ENCODE data around the gene COL4A3.

Gene COL4A3

GRCh38 chr2:227325839-227326195, 161.4 kb downstream of the COL4A3 start:
- peak; percentile 27 for DNase-seq
- Histone ChIP-seq H3K4me1 (ENCODE audit: insufficient read depth, low read length) (peaks cover 35% of the 10 kb centered on the region), H3K9ac (ENCODE audit: low read depth, low read length) (peak overlapping the region; percentile 97), H4K20me1 (ENCODE audit: insufficient read depth, low read length) (peaks cover 9% of the 10 kb centered on the region; the same call in 1 of the 2 replicates), H3K36me3 (ENCODE audit: insufficient read depth, low read length) (peaks cover 18% of the 10 kb centered on the region), H3K4me2 (ENCODE audit: insufficient read depth, low read length) (peak overlapping the region; percentile 71), H3K4me3 (ENCODE audit: low read depth in 1 of 2, low read length in 2 of 2) (peak overlapping the region; percentile 93 to 99), H2AFZ (ENCODE audit: low read depth, low read length) (peak overlapping the region; percentile 84), H3K27ac (ENCODE audit: low read length) (peak overlapping the region; percentile 75), H3K9me3 (ENCODE audit: insufficient read depth, low read length, severe bottlenecking) (no peaks in the 10 kb centered on the region), H3K79me2 (ENCODE audit: insufficient read depth, low read length) (peaks cover 61% of the 10 kb centered on the region), H3K27me3 (ENCODE audit: insufficient read depth, low read length, poor library complexity) (no peaks in the 10 kb centered on the region)
- ATAC-seq (ENCODE audit: insufficient read depth, low read depth), result peak; percentile 4; the same call in 1 of the 3 replicates
- TF ChIP-seq, protein P1, sequence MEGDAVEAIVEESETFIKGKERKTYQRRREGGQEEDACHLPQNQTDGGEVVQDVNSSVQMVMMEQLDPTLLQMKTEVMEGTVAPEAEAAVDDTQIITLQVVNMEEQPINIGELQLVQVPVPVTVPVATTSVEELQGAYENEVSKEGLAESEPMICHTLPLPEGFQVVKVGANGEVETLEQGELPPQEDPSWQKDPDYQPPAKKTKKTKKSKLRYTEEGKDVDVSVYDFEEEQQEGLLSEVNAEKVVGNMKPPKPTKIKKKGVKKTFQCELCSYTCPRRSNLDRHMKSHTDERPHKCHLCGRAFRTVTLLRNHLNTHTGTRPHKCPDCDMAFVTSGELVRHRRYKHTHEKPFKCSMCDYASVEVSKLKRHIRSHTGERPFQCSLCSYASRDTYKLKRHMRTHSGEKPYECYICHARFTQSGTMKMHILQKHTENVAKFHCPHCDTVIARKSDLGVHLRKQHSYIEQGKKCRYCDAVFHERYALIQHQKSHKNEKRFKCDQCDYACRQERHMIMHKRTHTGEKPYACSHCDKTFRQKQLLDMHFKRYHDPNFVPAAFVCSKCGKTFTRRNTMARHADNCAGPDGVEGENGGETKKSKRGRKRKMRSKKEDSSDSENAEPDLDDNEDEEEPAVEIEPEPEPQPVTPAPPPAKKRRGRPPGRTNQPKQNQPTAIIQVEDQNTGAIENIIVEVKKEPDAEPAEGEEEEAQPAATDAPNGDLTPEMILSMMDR (IDR thresholded peaks at IDR 0.05; ENCODE audit: borderline replicate concordance, extremely low read depth, low read length, poor library complexity, severe bottlenecking), result no peak
- TF ChIP-seq EZH2 (IDR thresholded peaks at IDR 0.05; ENCODE audit: borderline replicate concordance, low read depth, low read length, severe bottlenecking), result no peak

GRCh38 chr2:227326783-227327182, 162.4 kb downstream of the COL4A3 start:
- Histone ChIP-seq H3K79me2 (ENCODE audit: insufficient read depth, low read length) (peaks cover 70% of the 10 kb centered on the region), H3K9ac (ENCODE audit: low read depth, low read length) (peak overlapping the region; percentile 97), H3K4me2 (ENCODE audit: insufficient read depth, low read length) (peak overlapping the region; percentile 71), H3K27ac (ENCODE audit: low read length) (no peak overlapping the region), H4K20me1 (ENCODE audit: insufficient read depth, low read length) (peaks cover 9% of the 10 kb centered on the region; the same call in 1 of the 2 replicates), H3K4me1 (ENCODE audit: insufficient read depth, low read length) (peaks cover 35% of the 10 kb centered on the region), H3K4me3 (ENCODE audit: low read depth in 1 of 2, low read length in 2 of 2) (peak overlapping the region in 1 of 2 experiments; percentile 93; a peak in 3 of 4 replicates), H3K36me3 (ENCODE audit: insufficient read depth, low read length) (peaks cover 26% of the 10 kb centered on the region), H3K9me3 (ENCODE audit: insufficient read depth, low read length, severe bottlenecking) (no peaks in the 10 kb centered on the region), H3K27me3 (ENCODE audit: insufficient read depth, low read length, poor library complexity) (no peaks in the 10 kb centered on the region), H2AFZ (ENCODE audit: low read depth, low read length) (no peak overlapping the region)
- ATAC-seq (ENCODE audit: insufficient read depth, low read depth) (no peak), DNase-seq (no peak)
- no peak for TF ChIP-seq EZH2 (IDR thresholded peaks at IDR 0.05; ENCODE audit: borderline replicate concordance, low read depth, low read length, severe bottlenecking)
- TF ChIP-seq, protein P1 (IDR thresholded peaks at IDR 0.05; ENCODE audit: borderline replicate concordance, extremely low read depth, low read length, poor library complexity, severe bottlenecking), result no peak

DNA sequence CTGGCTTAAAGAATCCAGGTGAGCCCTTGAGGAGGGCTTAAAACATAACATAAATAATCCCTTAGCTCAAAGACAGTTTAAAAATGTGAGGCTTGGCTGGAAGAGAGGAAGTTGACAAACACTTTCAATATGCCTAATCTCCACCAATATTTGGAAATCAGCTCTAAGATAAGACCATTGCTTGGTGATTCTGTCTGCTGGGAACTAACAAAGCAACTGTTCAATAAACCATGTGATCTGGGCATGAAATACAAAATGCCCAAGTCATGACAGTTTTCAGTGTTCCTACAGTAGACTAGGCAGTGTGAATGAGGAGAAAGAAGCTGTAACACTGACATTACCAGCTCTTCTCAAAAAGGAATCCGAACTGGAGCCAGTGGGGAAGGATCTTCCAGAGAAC, 171.3 kb downstream of the COL4A3 start:
- TF ChIP-seq EZH2 (IDR thresholded peaks at IDR 0.05; ENCODE audit: borderline replicate concordance, low read depth, low read length, severe bottlenecking), result no peak
- TF ChIP-seq, protein P1 (IDR thresholded peaks at IDR 0.05; ENCODE audit: borderline replicate concordance, extremely low read depth, low read length, poor library complexity, severe bottlenecking), result no peak
- DNase-seq (no peak), ATAC-seq (ENCODE audit: insufficient read depth, low read depth) (no peak)
- Histone ChIP-seq H3K4me1 (ENCODE audit: insufficient read depth, low read length) (no peaks in the 10 kb centered on the region), H2AFZ (ENCODE audit: low read depth, low read length) (no peak overlapping the region), H3K36me3 (ENCODE audit: insufficient read depth, low read length) (peaks cover 61% of the 10 kb centered on the region), H3K27ac (ENCODE audit: low read length) (no peak overlapping the region), H3K9ac (ENCODE audit: low read depth, low read length) (no peak overlapping the region), H3K27me3 (ENCODE audit: insufficient read depth, low read length, poor library complexity) (no peaks in the 10 kb centered on the region), H4K20me1 (ENCODE audit: insufficient read depth, low read length) (no peaks in the 10 kb centered on the region), H3K4me3 (ENCODE audit: low read depth in 1 of 2, low read length in 2 of 2) (no peak overlapping the region), H3K9me3 (ENCODE audit: insufficient read depth, low read length, severe bottlenecking) (no peaks in the 10 kb centered on the region), H3K4me2 (ENCODE audit: insufficient read depth, low read length) (no peak overlapping the region), H3K79me2 (ENCODE audit: insufficient read depth, low read length) (peaks cover 17% of the 10 kb centered on the region)

All from DND-41 (cell line).